Epithelial cell of esophagus (primary cell): ENCODE measurements around the gene CLDN18.

Experiments used
- DNase-seq: peaks from one replicate; pipeline ENCODE4 v3.0.0; 2010; ENCODE audit warnings: low read depth
- H3K4me3 ChIP-seq: 2 replicates; pipeline ENCODE4 v1.5.1; 2011; ENCODE audit warnings: mild to moderate bottlenecking, low read length, control low read depth
- CTCF ChIP-seq: IDR thresholded peaks from 2 replicates; pipeline ENCODE4 v1.5.1; 2011; ENCODE audit warnings: low read depth, mild to moderate bottlenecking, low read length, control low read depth, inconsistent platforms; ENCODE audit not compliant: insufficient read depth; ENCODE audit errors: missing control alignments

The CLDN18 gene

GRCh38 chr3:138081371-138082084 lies 71.6 kb downstream of the CLDN18 start:
- TF ChIP-seq CTCF, result no peak
- no peak overlapping the region for H3K4me3 ChIP-seq
- peak; percentile 56 for DNase-seq

GRCh38 chr3:138082085-138082991 lies 72.4 kb downstream of the CLDN18 start:
- H3K4me3 ChIP-seq, result no peak overlapping the region
- peak; percentile 84 for DNase-seq
- TF ChIP-seq CTCF, result no peak

- no peak for DNase-seq
- no peak for TF ChIP-seq CTCF
- H3K4me3 ChIP-seq, result no peak overlapping the region
Observed at GRCh38 chr3:138082992-138083386, 73.0 kb downstream of the CLDN18 start.
